ENCODE measurements around the gene NEMF. TPM values are rescaled to one million over a fixed set of nuclear protein-coding genes. Genes with fewer than 3 reads are reported as not detected.
A peak's percentile ranks its signal among the peaks of the same experiment; 100 is the strongest.

NEMF gene
- total RNA-seq, 1 experiment from 2014 or later: 57.7 TPM

DNA sequence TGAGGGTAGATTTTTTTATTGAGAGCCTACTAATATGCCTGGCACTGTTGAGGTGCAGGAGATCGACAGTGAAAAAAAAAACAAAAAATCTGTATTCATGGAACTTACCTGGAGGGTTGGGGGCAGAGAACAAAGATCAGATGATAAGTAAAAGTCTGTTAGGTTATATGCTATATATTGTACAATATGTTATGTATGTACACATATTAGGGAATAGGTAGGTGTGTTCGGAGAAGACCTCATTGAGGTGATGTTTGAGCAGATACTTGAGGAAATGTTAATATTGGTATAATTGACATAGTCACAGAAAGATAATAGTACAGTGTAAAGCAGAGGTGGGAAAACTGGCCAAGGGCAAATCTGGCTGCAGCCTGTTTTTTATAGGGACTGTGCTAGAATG lies 45.9 kb upstream of the NEMF start:
- no peak overlapping the region for H3K27ac ChIP-seq (ENCODE audit: low read depth, low read length)
- BruUV-seq (replicated peaks): no TSS peak
- POLR2A ChIA-PET: interaction anchor here (1.0 to 1.2 kb wide), 2 partner anchors 9 to 74 kb away, joined by 3 to 4 read pairs; no protein-coding TSS in a partner anchor

More for the DNA sequence above, 45.9 kb upstream of the NEMF start:
- intact Hi-C loops (cut with micrococcal nuclease): no loop called here
- peaks cover 47% of the 10 kb centered on the region for H3K79me2 ChIP-seq (ENCODE audit: insufficient read depth, low read length)
- RAD21 ChIA-PET (ENCODE audit: low non-redundant PET in 1 of 2, low total read pairs in 2 of 2, uncharacterized antibody in 2 of 2, unreplicated experiment in 2 of 2): no interaction called here
- peaks cover 21 to 30% of the 10 kb centered on the region in 2 experiments for H3K36me3 ChIP-seq (ENCODE audit: control insufficient read depth in 1 of 2, insufficient read depth in 2 of 2, low read length in 2 of 2)
- CTCF ChIA-PET: no interaction called here
- peaks cover 35 to 81% of the 10 kb centered on the region in 2 experiments for H3K4me1 ChIP-seq (ENCODE audit: control insufficient read depth in 1 of 2, insufficient read depth in 2 of 2, low read length in 2 of 2)
- peak overlapping the region; percentile 33; the same call in 1 of the 2 replicates for H3K4me2 ChIP-seq (ENCODE audit: low read length)
- no peaks in the 10 kb centered on the region for H3K9me3 ChIP-seq (ENCODE audit: control insufficient read depth in 1 of 2, insufficient read depth in 1 of 2, low read depth in 1 of 2, low read length in 2 of 2)
- H3K27me3 ChIP-seq (ENCODE audit: insufficient read depth, low read length): no peaks in the 10 kb centered on the region
- no peak for ATAC-seq
- 0 out of 2 replicates have a peak overlapping the region, but pooled peaks have one; percentile 8 for H3K9ac ChIP-seq (ENCODE audit: low read length)
- H4K20me1 ChIP-seq (ENCODE audit: insufficient read depth): peaks cover 18% of the 10 kb centered on the region; the same call in 1 of the 2 replicates
- H2AFZ ChIP-seq (ENCODE audit: low read depth, low read length, poor library complexity, severe bottlenecking): no peak overlapping the region
- no peak for TF ChIP-seq ZNF274 (IDR thresholded peaks at IDR 0.05; ENCODE audit: low read depth, low read length)
- no peak for TF ChIP-seq EGR1 (IDR thresholded peaks at IDR 0.05; ENCODE audit: low read depth)
- no peak for TF ChIP-seq EZH2phosphoT487 (IDR thresholded peaks at IDR 0.05; ENCODE audit: borderline replicate concordance)
- TF ChIP-seq POLR2AphosphoS5 (IDR thresholded peaks at IDR 0.05; ENCODE audit: low read depth, low read length): no peak
- no peak for TF ChIP-seq SP1 (IDR thresholded peaks at IDR 0.05; ENCODE audit: low read depth)
- no peak for TF ChIP-seq CBX3 (IDR thresholded peaks at IDR 0.05; ENCODE audit: low read depth)
- TF ChIP-seq, protein P1, sequence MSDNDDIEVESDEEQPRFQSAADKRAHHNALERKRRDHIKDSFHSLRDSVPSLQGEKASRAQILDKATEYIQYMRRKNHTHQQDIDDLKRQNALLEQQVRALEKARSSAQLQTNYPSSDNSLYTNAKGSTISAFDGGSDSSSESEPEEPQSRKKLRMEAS (IDR thresholded peaks at IDR 0.05): no peak
- TF ChIP-seq, protein P2, sequence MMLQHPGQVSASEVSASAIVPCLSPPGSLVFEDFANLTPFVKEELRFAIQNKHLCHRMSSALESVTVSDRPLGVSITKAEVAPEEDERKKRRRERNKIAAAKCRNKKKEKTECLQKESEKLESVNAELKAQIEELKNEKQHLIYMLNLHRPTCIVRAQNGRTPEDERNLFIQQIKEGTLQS (IDR thresholded peaks at IDR 0.05): no peak
- TF ChIP-seq, protein P3, sequence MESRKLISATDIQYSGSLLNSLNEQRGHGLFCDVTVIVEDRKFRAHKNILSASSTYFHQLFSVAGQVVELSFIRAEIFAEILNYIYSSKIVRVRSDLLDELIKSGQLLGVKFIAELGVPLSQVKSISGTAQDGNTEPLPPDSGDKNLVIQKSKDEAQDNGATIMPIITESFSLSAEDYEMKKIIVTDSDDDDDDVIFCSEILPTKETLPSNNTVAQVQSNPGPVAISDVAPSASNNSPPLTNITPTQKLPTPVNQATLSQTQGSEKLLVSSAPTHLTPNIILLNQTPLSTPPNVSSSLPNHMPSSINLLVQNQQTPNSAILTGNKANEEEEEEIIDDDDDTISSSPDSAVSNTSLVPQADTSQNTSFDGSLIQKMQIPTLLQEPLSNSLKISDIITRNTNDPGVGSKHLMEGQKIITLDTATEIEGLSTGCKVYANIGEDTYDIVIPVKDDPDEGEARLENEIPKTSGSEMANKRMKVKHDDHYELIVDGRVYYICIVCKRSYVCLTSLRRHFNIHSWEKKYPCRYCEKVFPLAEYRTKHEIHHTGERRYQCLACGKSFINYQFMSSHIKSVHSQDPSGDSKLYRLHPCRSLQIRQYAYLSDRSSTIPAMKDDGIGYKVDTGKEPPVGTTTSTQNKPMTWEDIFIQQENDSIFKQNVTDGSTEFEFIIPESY (IDR thresholded peaks at IDR 0.05; ENCODE audit: extremely low read depth, insufficient replicate concordance, low read length): no peak
- no peaks in the 10 kb centered on the region for H3K9me2 ChIP-seq (ENCODE audit: insufficient read depth)
- H3K4me3 ChIP-seq (replicated peaks in 1 of 2; ENCODE audit: low read depth in 1 of 2, low read length in 2 of 2): no peak overlapping the region
- DNase-seq (ENCODE audit: low read depth, low spot score): no peak
